Thyroid gland (tissue), 4 donors: ENCODE measurements around the gene SPTBN1.

ENCODE experiments used
- CTCF ChIP-seq, 6 experiments: fragments of 200-600 bp in 3 of 6; fragments of 450-650 bp in 3 of 6; sonication (generic) in 3 of 6; IDR thresholded peaks; one replicate each; pipeline ENCODE4 v1.5.1; 2016 to 2019; ENCODE audit warnings: antibody characterized with exemption in 6 of 6, mild to moderate bottlenecking in 2 of 6, inconsistent platforms in 1 of 6, moderate library complexity in 1 of 6
- POLR2A ChIP-seq, 2 donors: fragments of 450-650 bp; IDR thresholded peaks; one replicate each; pipeline ENCODE4 v1.6.1; 2017; ENCODE audit warnings: antibody characterized with exemption in 2 of 2, mild to moderate bottlenecking in 2 of 2, moderate library complexity in 1 of 2

DNA sequence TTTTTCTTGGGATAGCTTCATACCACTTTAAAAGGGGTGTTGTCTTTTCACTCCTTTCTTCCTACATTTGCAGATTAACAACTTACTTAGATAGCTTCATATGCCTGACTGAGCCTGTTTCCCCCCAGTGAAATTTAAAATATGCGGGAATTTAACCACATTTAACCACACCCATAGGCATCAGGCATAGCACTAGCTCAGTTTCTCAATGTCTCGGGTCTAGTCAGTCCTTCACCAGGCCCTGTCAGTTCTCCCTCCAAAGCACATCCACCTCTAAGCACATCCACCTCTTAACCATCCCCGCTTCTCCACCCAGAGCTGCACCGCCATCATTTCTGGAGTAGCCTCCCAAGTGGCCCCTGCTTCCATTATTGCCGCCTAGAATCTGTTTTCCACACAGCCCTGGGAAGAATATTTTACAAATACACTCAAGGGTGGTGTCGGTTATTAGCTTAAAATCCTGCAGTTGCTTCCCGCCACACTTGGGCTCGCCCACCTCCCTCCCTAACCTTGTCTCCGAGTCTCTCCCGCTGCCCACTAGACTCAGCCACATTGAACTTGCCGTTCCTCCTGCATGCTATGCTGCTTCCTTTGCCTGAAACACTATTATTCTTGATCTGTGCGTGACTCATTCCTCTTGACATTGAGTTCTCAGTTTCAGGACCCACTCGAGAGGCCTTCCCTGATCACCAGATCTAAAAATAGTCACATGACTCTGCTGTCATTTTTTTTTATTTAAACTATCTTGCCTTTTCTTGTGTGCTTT lies 68.3 kb downstream of the SPTBN1 start:
- TF ChIP-seq CTCF (IDR thresholded peaks at IDR 0.05) (peak in 1 of 6 experiments; percentile 33), POLR2A (IDR thresholded peaks at IDR 0.05) (no peak)
